ENCODE measurements around the gene TPTE2. TPM values are rescaled to one million over a fixed set of nuclear protein-coding genes. Genes with fewer than 3 reads are reported as not detected.
A peak's percentile ranks its signal among the peaks of the same experiment; 100 is the strongest.

Gene TPTE2
- total and polyA plus RNA-seq, 9 of the 15 experiments (the other 6 are each of a cell fraction or from before 2014, with no cell fraction given): not detected

DNA sequence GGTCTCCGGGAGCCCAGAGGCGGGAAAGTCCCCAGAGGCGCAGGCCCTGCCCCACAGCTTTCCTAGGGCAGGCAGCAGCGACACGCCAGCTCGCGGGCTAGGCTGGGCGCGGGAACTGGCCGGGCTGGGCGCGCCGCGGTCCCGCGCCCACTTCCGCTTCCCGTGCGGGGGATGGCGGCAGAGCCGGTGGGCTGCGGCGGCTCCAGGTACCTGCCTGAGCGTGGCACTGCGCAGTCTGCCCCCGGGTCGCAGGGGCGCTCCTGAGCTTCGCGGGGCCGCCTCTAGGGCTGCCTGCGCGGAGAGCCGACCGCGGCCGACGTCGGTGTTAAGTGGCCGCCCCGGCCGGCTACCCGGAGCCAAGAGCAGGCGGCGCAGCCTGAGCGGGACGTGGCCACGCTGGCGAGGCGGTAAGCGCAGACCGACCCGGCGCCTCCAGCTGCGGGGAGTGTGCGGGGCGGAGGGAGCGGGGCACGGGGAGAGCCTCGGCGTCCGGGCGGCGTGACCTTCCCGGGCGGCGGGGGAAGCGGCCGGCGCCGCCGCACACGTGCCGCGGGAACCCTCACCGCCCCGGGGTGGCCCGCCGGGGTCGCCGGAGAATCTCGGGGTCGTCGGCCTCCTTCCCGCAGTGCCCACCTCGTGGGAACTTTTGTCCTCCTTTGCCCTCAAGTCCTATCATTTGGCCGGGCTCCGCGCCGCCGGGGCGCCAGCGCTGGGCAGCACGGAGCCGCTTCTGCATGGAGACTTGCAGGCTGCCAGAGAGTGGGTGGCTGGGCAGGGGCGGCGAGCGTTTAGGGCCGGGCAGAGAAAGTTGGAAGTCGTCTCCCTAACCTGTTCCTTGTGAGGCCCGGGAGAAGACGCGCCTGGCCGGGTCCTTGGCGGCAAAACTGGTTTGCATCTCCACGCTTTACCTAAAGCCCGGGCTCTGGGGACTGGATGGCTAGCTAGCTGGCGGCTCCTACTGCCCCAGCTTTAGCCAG, 40.7 kb upstream of the TPTE2 start (continued):
- TF ChIP-seq GTF3C2 (IDR thresholded peaks at IDR 0.05; ENCODE audit: borderline replicate concordance, extremely low read depth, insufficient read length): no peak
- no peak for TF ChIP-seq ZNF699 (CRISPR knock-in tag; IDR thresholded peaks at IDR 0.05; ENCODE audit: insufficient replicate concordance)
- TF ChIP-seq CTBP1 (IDR thresholded peaks at IDR 0.05; ENCODE audit: borderline replicate concordance): 0 out of 2 replicates have a peak, but pooled peaks have one; percentile 16
- TF ChIP-seq E2F3 (CRISPR knock-in tag; IDR thresholded peaks at IDR 0.05): 0 out of 2 replicates have a peak, but pooled peaks have one; percentile 26
- TF ChIP-seq NCOA2 (IDR thresholded peaks at IDR 0.05; ENCODE audit: partially characterized antibody in 2 of 2): no peak
- TF ChIP-seq ZNF668 (CRISPR knock-in tag; IDR thresholded peaks at IDR 0.05): no peak
- peak; percentile 67 for TF ChIP-seq GABPA (tag; conservative IDR thresholded peaks at IDR 0.05; ENCODE audit: low read depth)
- no peak for TF ChIP-seq CREB1 (IDR thresholded peaks at IDR 0.05)
- no peak for TF ChIP-seq CREB1 (CRISPR knock-in tag; IDR thresholded peaks at IDR 0.05)
- no peak for TF ChIP-seq MED1 (CRISPR knock-in tag; IDR thresholded peaks at IDR 0.05; ENCODE audit: borderline replicate concordance)
- peak; percentile 61 to 65; a peak in 2 of 4 replicates for TF ChIP-seq NRF1 (conservative IDR thresholded peaks at IDR 0.05 in 1 of 2, IDR thresholded peaks at IDR 0.05 in 1 of 2)
- TF ChIP-seq ZNF79 (CRISPR knock-in tag; IDR thresholded peaks at IDR 0.05; ENCODE audit: low read depth): no peak
- TF ChIP-seq MIER1 (IDR thresholded peaks at IDR 0.05; ENCODE audit: low read depth): no peak
- TF ChIP-seq PYGO2 (tag; IDR thresholded peaks at IDR 0.05): no peak
- no peak for TF ChIP-seq PRMT5 (CRISPR knock-in tag; IDR thresholded peaks at IDR 0.05)
- TF ChIP-seq TBP (optimal IDR thresholded peaks at IDR 0.05; ENCODE audit: low read depth, low read length): no peak
- TF ChIP-seq TGIF2 (CRISPR knock-in tag; IDR thresholded peaks at IDR 0.05): peak; percentile 38; the same call in 1 of the 2 replicates
- TF ChIP-seq E2F6 (IDR thresholded peaks at IDR 0.05; ENCODE audit: borderline replicate concordance in 1 of 2, extremely low read depth in 1 of 2, insufficient read depth in 1 of 2, insufficient read length in 1 of 2, low read depth in 1 of 2, low read length in 1 of 2, poor library complexity in 1 of 2, severe bottlenecking in 1 of 2): peak; percentile 52 to 91
- TF ChIP-seq ZNF121 (CRISPR knock-in tag; conservative IDR thresholded peaks at IDR 0.05): no peak
- TF ChIP-seq MTA3 (IDR thresholded peaks at IDR 0.05; ENCODE audit: borderline replicate concordance): 0 out of 2 replicates have a peak, but pooled peaks have one; percentile 27
- TF ChIP-seq HDAC2 (IDR thresholded peaks at IDR 0.05): no peak
- TF ChIP-seq SAFB2 (IDR thresholded peaks at IDR 0.05; ENCODE audit: borderline replicate concordance, low read depth, low read length, severe bottlenecking): no peak
- TF ChIP-seq YY1 (IDR thresholded peaks at IDR 0.05; ENCODE audit: borderline replicate concordance in 1 of 3, control insufficient read depth in 1 of 3, extremely low read depth in 1 of 3, insufficient read depth in 3 of 3, insufficient read length in 1 of 3, insufficient replicate concordance in 2 of 3, low read depth in 1 of 3, low read length in 2 of 3): peak in 2 of 3 experiments; percentile 30 to 45

Data from K562 (cell line).